Measurements from ENCODE around the gene CEP112. TPM values are rescaled to one million over a fixed set of nuclear protein-coding genes. Genes with fewer than 3 reads are reported as not detected.

CEP112 gene
- total and polyA plus RNA-seq, 9 of the 15 experiments (the other 6 are each of a cell fraction or from before 2014, with no cell fraction given) = 0.84 TPM; not detected in 8

DNA sequence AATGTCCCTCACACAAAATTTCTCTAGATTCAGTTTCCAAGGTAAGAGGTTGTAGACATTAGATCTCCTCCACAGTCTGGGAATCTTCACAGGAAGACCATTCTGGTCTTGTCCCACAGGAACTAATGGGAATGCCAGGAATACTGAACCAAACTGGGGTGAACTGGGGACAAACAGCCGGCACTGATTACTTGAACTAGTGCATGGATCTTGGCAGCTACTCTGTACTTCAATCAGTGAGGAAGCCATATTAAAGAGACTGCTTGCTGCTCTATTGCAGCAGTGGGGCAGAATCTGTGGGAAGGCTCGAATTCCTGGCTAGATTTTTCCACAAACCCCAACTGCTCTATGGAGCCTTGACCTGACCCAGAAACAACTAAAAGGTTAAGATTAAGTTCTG is 361.6 kb downstream of the CEP112 start:
- WGBS (ENCODE audit: insufficient coverage, low coverage, missing lambda C conversion rate) = 0% methylated on average over 2 of the region's 2 CpGs
- Histone ChIP-seq H3K9me3 (replicated peaks; ENCODE audit: control insufficient read depth, insufficient read depth, low read depth, low read length) (peaks cover 1% of the 10 kb centered on the region; the same call in 1 of the 2 replicates), H3K9me1 (ENCODE audit: control insufficient read depth, insufficient read depth, low read length) (no peaks in the 10 kb centered on the region)
- TF ChIP-seq TCFL5 (CRISPR knock-in tag; conservative IDR thresholded peaks at IDR 0.05) (no peak), SIRT6 (IDR thresholded peaks at IDR 0.05; ENCODE audit: low read depth, low read length) (no peak), RBM22 (IDR thresholded peaks at IDR 0.05; ENCODE audit: low read depth, low read length, poor library complexity, severe bottlenecking) (no peak), SMARCB1 (IDR thresholded peaks at IDR 0.05; ENCODE audit: insufficient read length, low read depth) (no peak), HDAC8 (tag; IDR thresholded peaks at IDR 0.05) (no peak), YBX1 (IDR thresholded peaks at IDR 0.05) (no peak), MAFK (IDR thresholded peaks at IDR 0.05; ENCODE audit: low read length) (no peak), ASH1L (IDR thresholded peaks at IDR 0.05; ENCODE audit: borderline replicate concordance, low read depth, partially characterized antibody) (no peak), RAD21 (CRISPR knock-in tag; conservative IDR thresholded peaks at IDR 0.05 in 1 of 2, IDR thresholded peaks at IDR 0.05 in 1 of 2) (no peak)
- TF ChIP-seq, protein P1, sequence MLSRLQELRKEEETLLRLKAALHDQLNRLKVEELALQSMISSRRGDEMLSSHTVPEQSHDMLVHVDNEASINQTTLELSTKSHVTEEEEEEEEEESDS (CRISPR knock-in tag; IDR thresholded peaks at IDR 0.05) = no peak
- TF ChIP-seq, protein P2, sequence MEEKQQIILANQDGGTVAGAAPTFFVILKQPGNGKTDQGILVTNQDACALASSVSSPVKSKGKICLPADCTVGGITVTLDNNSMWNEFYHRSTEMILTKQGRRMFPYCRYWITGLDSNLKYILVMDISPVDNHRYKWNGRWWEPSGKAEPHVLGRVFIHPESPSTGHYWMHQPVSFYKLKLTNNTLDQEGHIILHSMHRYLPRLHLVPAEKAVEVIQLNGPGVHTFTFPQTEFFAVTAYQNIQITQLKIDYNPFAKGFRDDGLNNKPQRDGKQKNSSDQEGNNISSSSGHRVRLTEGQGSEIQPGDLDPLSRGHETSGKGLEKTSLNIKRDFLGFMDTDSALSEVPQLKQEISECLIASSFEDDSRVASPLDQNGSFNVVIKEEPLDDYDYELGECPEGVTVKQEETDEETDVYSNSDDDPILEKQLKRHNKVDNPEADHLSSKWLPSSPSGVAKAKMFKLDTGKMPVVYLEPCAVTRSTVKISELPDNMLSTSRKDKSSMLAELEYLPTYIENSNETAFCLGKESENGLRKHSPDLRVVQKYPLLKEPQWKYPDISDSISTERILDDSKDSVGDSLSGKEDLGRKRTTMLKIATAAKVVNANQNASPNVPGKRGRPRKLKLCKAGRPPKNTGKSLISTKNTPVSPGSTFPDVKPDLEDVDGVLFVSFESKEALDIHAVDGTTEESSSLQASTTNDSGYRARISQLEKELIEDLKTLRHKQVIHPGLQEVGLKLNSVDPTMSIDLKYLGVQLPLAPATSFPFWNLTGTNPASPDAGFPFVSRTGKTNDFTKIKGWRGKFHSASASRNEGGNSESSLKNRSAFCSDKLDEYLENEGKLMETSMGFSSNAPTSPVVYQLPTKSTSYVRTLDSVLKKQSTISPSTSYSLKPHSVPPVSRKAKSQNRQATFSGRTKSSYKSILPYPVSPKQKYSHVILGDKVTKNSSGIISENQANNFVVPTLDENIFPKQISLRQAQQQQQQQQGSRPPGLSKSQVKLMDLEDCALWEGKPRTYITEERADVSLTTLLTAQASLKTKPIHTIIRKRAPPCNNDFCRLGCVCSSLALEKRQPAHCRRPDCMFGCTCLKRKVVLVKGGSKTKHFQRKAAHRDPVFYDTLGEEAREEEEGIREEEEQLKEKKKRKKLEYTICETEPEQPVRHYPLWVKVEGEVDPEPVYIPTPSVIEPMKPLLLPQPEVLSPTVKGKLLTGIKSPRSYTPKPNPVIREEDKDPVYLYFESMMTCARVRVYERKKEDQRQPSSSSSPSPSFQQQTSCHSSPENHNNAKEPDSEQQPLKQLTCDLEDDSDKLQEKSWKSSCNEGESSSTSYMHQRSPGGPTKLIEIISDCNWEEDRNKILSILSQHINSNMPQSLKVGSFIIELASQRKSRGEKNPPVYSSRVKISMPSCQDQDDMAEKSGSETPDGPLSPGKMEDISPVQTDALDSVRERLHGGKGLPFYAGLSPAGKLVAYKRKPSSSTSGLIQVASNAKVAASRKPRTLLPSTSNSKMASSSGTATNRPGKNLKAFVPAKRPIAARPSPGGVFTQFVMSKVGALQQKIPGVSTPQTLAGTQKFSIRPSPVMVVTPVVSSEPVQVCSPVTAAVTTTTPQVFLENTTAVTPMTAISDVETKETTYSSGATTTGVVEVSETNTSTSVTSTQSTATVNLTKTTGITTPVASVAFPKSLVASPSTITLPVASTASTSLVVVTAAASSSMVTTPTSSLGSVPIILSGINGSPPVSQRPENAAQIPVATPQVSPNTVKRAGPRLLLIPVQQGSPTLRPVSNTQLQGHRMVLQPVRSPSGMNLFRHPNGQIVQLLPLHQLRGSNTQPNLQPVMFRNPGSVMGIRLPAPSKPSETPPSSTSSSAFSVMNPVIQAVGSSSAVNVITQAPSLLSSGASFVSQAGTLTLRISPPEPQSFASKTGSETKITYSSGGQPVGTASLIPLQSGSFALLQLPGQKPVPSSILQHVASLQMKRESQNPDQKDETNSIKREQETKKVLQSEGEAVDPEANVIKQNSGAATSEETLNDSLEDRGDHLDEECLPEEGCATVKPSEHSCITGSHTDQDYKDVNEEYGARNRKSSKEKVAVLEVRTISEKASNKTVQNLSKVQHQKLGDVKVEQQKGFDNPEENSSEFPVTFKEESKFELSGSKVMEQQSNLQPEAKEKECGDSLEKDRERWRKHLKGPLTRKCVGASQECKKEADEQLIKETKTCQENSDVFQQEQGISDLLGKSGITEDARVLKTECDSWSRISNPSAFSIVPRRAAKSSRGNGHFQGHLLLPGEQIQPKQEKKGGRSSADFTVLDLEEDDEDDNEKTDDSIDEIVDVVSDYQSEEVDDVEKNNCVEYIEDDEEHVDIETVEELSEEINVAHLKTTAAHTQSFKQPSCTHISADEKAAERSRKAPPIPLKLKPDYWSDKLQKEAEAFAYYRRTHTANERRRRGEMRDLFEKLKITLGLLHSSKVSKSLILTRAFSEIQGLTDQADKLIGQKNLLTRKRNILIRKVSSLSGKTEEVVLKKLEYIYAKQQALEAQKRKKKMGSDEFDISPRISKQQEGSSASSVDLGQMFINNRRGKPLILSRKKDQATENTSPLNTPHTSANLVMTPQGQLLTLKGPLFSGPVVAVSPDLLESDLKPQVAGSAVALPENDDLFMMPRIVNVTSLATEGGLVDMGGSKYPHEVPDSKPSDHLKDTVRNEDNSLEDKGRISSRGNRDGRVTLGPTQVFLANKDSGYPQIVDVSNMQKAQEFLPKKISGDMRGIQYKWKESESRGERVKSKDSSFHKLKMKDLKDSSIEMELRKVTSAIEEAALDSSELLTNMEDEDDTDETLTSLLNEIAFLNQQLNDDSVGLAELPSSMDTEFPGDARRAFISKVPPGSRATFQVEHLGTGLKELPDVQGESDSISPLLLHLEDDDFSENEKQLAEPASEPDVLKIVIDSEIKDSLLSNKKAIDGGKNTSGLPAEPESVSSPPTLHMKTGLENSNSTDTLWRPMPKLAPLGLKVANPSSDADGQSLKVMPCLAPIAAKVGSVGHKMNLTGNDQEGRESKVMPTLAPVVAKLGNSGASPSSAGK (IDR thresholded peaks at IDR 0.05) = no peak

More for the DNA sequence above, 361.6 kb downstream of the CEP112 start:
- Histone ChIP-seq H3K27ac (ENCODE audit: extremely low read depth, low read depth, low read length) (no peak overlapping the region), H3K4me3 (no peak overlapping the region), H3K4me1 (replicated peaks in 1 of 2; ENCODE audit: control insufficient read depth in 2 of 2, insufficient read depth in 2 of 2, low read length in 2 of 2) (no peaks in the 10 kb centered on the region), H3K36me3 (ENCODE audit: control insufficient read depth, insufficient read depth, low read length) (no peaks in the 10 kb centered on the region), H3K9ac (ENCODE audit: insufficient read depth in 1 of 2, low read depth in 2 of 2, low read length in 2 of 2) (no peak overlapping the region), H3K4me2 (ENCODE audit: insufficient read depth, low read length) (no peak overlapping the region), H2AFZ (ENCODE audit: low read depth, low read length) (no peak overlapping the region), H3K79me2 (ENCODE audit: control insufficient read depth, insufficient read depth, low read length) (no peaks in the 10 kb centered on the region), H3K27me3 (ENCODE audit: control insufficient read depth in 2 of 2, insufficient read depth in 2 of 2, low read length in 2 of 2) (no peaks in the 10 kb centered on the region), H4K20me1 (replicated peaks; ENCODE audit: control insufficient read depth, insufficient read depth, low read length) (no peaks in the 10 kb centered on the region)
- in situ Hi-C loops (cut with MboI) (no loop called here), intact Hi-C loops (cut with micrococcal nuclease) (no loop called here)
- CTCF ChIA-PET (ENCODE audit: low intra/inter-chr PET ratio) = no interaction called here
- DNase-seq (ENCODE audit: extremely low read depth in 1 of 4, low spot score in 3 of 4) (no peak), FAIRE-seq (no peak), ATAC-seq (no peak)
- no TSS peak for BruUV-seq (replicated peaks)
- POLR2A ChIA-PET = no interaction called here
